GM18867 (cell line): Measurements from ENCODE around the gene ATG13.

Source experiments
- ATAC-seq: cut with Tn5 transposase; IDR thresholded peaks from one replicate; pipeline ENCODE4 v1.9.1; 2021; ENCODE audit warnings: mild to moderate bottlenecking, moderate library complexity; ENCODE audit not compliant: unreplicated experiment

Gene ATG13

DNA sequence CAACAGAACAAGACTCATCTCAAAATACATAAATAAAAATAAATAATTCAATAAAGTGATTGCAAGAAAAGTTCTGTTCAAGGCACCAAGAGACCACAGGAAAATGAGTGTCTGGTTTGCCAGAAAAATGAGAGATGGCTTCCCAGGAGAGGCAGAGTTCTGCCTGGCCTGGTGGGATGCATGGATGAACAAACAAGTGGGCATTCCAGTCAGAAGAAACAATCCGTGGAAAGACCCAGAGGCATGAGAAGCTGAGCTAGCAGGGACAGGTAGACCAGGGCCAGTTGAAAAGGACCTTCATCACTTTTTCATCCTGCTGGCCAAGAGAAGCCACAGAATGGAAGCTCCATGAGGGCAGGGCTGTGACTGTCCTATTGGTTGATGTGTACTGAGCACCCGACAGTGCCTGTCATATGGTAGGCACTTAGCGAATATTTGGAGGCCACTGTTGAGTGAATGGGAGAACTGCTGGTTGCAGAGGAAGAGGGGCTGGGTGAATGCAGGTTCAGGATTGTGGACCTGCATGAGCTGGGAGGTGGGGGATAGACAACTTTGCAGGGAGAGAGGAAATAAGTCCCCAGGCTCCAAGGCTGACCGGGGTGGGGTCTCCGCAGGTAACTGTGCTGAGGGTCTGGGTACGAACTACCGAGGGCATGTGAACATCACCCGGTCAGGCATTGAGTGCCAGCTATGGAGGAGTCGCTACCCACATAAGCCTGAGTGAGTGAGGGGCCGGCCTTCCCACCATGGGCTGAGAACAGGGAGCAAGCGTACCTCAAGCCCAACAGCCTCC is 105.4 kb downstream of the ATG13 start:
- no peak for ATAC-seq

DNA sequence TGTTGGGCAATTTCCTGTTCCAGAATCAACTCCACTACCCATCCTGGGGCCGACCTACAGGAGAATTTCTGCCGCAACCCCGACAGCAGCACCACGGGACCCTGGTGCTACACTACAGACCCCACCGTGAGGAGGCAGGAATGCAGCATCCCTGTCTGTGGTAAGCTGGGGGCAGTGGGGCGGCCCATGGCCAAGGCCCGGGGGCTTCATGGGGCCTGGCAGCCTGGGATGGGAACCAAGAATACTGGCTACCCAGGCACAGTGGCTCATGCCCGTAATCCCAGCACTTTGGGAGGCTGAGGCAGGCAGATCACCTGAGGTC is 106.0 kb downstream of the ATG13 start:
- no peak for ATAC-seq

DNA sequence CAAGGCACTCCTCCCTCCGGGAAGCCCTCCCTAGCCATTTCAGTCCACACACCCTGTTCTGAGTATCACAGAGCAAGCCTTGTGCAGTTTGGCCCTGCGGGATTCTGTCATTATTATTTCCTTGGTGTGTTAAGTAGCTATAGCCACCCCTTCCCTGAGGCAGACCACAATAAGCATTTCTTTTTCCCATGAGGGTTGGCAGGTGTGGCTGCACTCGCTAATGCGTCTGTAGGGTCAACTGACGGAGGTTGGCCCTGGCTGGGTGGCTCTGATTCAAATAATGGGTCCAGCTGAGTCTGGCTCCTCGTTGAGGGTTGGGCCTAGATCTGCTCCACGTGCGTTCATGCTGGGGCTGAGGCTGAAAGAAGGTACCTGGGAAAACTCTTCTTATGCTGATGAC is 106.7 kb downstream of the ATG13 start:
- ATAC-seq, result no peak
